Calu3 (cell line): ENCODE data around the gene GPC3. TPM values are rescaled to one million over a fixed set of nuclear protein-coding genes. Genes with fewer than 3 reads are reported as not detected.

ENCODE experiments used
- BruUV-seq: library from RNA; stranded (reverse); fragments of 400-500 nt; replicated peaks from 2 replicates; lab custom pipeline; 2021; lab: Mats Ljungman, UMichigan
- CTCF ChIA-PET: fragments of 300-600 bp; sonication (Branson Sonifier 250); formaldehyde crosslinking; loops from one replicate; lab custom pipeline; 2022; ENCODE audit warnings: antibody characterized with exemption; lab: Charles Lee
- DNase-seq: peaks from one replicate; pipeline ENCODE4 v3.0.0; 2022
- H3K27ac Mint-ChIP-seq: one replicate; pipeline ENCODE4 v1.8.0; 2022; ENCODE audit warnings: mixed read lengths; ENCODE audit not compliant: unreplicated experiment
- H3K27me3 Mint-ChIP-seq: one replicate; pipeline ENCODE4 v1.8.0; 2022; ENCODE audit warnings: mixed read lengths; ENCODE audit not compliant: unreplicated experiment
- H3K36me3 Mint-ChIP-seq: one replicate; pipeline ENCODE4 v1.8.0; 2022; ENCODE audit warnings: mild to moderate bottlenecking, moderate library complexity, mixed read lengths; ENCODE audit not compliant: insufficient read depth, unreplicated experiment
- H3K4me1 Mint-ChIP-seq: one replicate; pipeline ENCODE4 v1.8.0; 2022; ENCODE audit warnings: mild to moderate bottlenecking, low read depth, mixed read lengths; ENCODE audit not compliant: unreplicated experiment
- H3K4me3 Mint-ChIP-seq: one replicate; pipeline ENCODE4 v1.8.0; 2022; ENCODE audit warnings: mild to moderate bottlenecking, low read depth, moderate library complexity, mixed read lengths; ENCODE audit not compliant: unreplicated experiment
- H3K9me3 Mint-ChIP-seq: one replicate; pipeline ENCODE4 v1.8.0; 2022; ENCODE audit warnings: low read depth, mixed read lengths; ENCODE audit not compliant: unreplicated experiment
- CTCF ChIP-seq: fragments of 200-600 bp; IDR thresholded peaks from one replicate; pipeline ENCODE4 v1.8.0; 2022; ENCODE audit warnings: antibody characterized with exemption; ENCODE audit not compliant: unreplicated experiment
- intact Hi-C: fragments of 100-400 bp; cut with micrococcal nuclease; formaldehyde crosslinking; loops from one replicate; pipeline ENCODE4 v1.10.0; 2022; ENCODE audit not compliant: unreplicated experiment
- total RNA-seq: library from RNA; stranded (reverse); gene quantifications from 2 replicates; pipeline ENCODE4 v1.2.3, GENCODE V29; 2022

The GPC3 gene
- total RNA-seq, 1 experiment from 2014 or later, result 2.3 TPM

- intact Hi-C loops, result loop anchor here (5.0 kb wide), 1 partner anchor 97 kb away; no protein-coding TSS in a partner anchor
These were observed 345.7 kb downstream of the GPC3 start for GRCh38 chrX:133639726-133640125.

GRCh38 chrX:133638285-133638684 is 347.1 kb downstream of the GPC3 start:
- intact Hi-C loops, result no loop called here
- BruUV-seq, result no TSS peak
- Mint-ChIP-seq H3K4me1 (peaks cover 48% of the 10 kb centered on the region), H3K9me3 (no peaks in the 10 kb centered on the region), H3K27me3 (no peaks in the 10 kb centered on the region), H3K27ac (peak overlapping the region; percentile 45), H3K36me3 (no peaks in the 10 kb centered on the region), H3K4me3 (no peak overlapping the region)
- DNase-seq, result peak; percentile 63
- CTCF ChIA-PET, result no interaction called here
- TF ChIP-seq CTCF, result no peak

More at GRCh38 chrX:133639726-133640125, 345.7 kb downstream of the GPC3 start:
- no peak for DNase-seq
- Mint-ChIP-seq H3K4me3 (peak overlapping the region; percentile 14), H3K9me3 (no peaks in the 10 kb centered on the region), H3K27ac (peak overlapping the region; percentile 82), H3K36me3 (no peaks in the 10 kb centered on the region), H3K27me3 (no peaks in the 10 kb centered on the region), H3K4me1 (peaks cover 48% of the 10 kb centered on the region)
- no peak for TF ChIP-seq CTCF
- no TSS peak for BruUV-seq
- CTCF ChIA-PET, result interaction anchor here (1.1 kb wide), 1 partner anchor 31 kb away, joined by 3 read pairs; no protein-coding TSS in a partner anchor

GRCh38 chrX:133637765-133638164 is 347.6 kb downstream of the GPC3 start:
- peak; percentile 19 for DNase-seq
- Mint-ChIP-seq H3K27me3 (no peaks in the 10 kb centered on the region), H3K27ac (peak overlapping the region; percentile 45), H3K9me3 (no peaks in the 10 kb centered on the region), H3K4me3 (no peak overlapping the region), H3K36me3 (no peaks in the 10 kb centered on the region), H3K4me1 (peaks cover 48% of the 10 kb centered on the region)
- CTCF ChIA-PET, result no interaction called here
- no peak for TF ChIP-seq CTCF
- no TSS peak for BruUV-seq
- intact Hi-C loops, result no loop called here

- DNase-seq, result no peak
- CTCF ChIA-PET, result no interaction called here
- H3K4me1 Mint-ChIP-seq, result peaks cover 33% of the 10 kb centered on the region
- H3K9me3 Mint-ChIP-seq, result no peaks in the 10 kb centered on the region
- H3K27ac Mint-ChIP-seq, result no peak overlapping the region
- no peak overlapping the region for H3K4me3 Mint-ChIP-seq
- H3K36me3 Mint-ChIP-seq, result no peaks in the 10 kb centered on the region
- intact Hi-C loops, result no loop called here
- no peak for TF ChIP-seq CTCF
- no TSS peak for BruUV-seq
- no peaks in the 10 kb centered on the region for H3K27me3 Mint-ChIP-seq
These were observed 349.4 kb downstream of the GPC3 start for GRCh38 chrX:133636009-133636408.
